Smooth muscle cell (in vitro differentiated cells): ENCODE measurements around the gene LTA. TPM values are rescaled to one million over a fixed set of nuclear protein-coding genes. Genes with fewer than 3 reads are reported as not detected.

Source experiments
- DNase-seq: peaks from one replicate; lab custom pipeline; 2025; ENCODE audit not compliant: unreplicated experiment; lab: John Stamatoyannopoulos, UW
- H2AFZ ChIP-seq: fragments of 200-600 bp; sonication (generic); 2 replicates; pipeline ENCODE4 v1.6.0; 2016; ENCODE audit warnings: antibody characterized with exemption, low read depth, mild to moderate bottlenecking
- H3F3A ChIP-seq: fragments of 200-600 bp; sonication (generic); 2 replicates; pipeline ENCODE4 v1.6.0; 2017; ENCODE audit warnings: antibody characterized with exemption, low read depth
- H3K27ac ChIP-seq: fragments of 200-600 bp; sonication (generic); 2 replicates; pipeline ENCODE4 v1.5.1; 2016; ENCODE audit warnings: low read depth, mild to moderate bottlenecking
- H3K27me3 ChIP-seq: fragments of 200-600 bp; sonication (generic); 2 replicates; pipeline ENCODE4 v1.6.1; 2016; ENCODE audit warnings: low read depth, mild to moderate bottlenecking
- H3K36me3 ChIP-seq: fragments of 200-600 bp; sonication (generic); 2 replicates; pipeline ENCODE4 v1.5.1; 2016; ENCODE audit warnings: low read depth
- H3K4me1 ChIP-seq: fragments of 200-600 bp; sonication (generic); 2 replicates; pipeline ENCODE4 v1.5.1; 2016; ENCODE audit warnings: low read depth
- H3K4me2 ChIP-seq: fragments of 200-600 bp; sonication (generic); 2 replicates; pipeline ENCODE4 v1.6.0; 2016; ENCODE audit warnings: mild to moderate bottlenecking
- H3K4me3 ChIP-seq: fragments of 200-600 bp; sonication (generic); 2 replicates; pipeline ENCODE4 v1.5.1; 2016; ENCODE audit warnings: mild to moderate bottlenecking
- H3K79me2 ChIP-seq: fragments of 200-600 bp; sonication (generic); 2 replicates; pipeline ENCODE4 v1.6.0; 2016; ENCODE audit warnings: low read depth, mild to moderate bottlenecking
- H3K9ac ChIP-seq: fragments of 200-600 bp; sonication (generic); 2 replicates; pipeline ENCODE4 v1.6.0; 2016; ENCODE audit warnings: low read depth
- H3K9me3 ChIP-seq: fragments of 200-600 bp; sonication (generic); replicated peaks from 2 replicates; pipeline ENCODE4 v1.5.1; 2016; ENCODE audit warnings: low read depth
- H4K20me1 ChIP-seq: fragments of 200-600 bp; sonication (generic); 2 replicates; pipeline ENCODE4 v1.6.0; 2016; ENCODE audit warnings: low read depth
- WGBS: methylation state at CpG from one replicate; pipeline ENCODE4 v1.1.7; 2016; ENCODE audit warnings: low lambda C conversion rate; 5-methylcytosine and 5-hydroxymethylcytosine counted together
- polyA plus RNA-seq: library from polyadenylated mRNA; unstranded; fragments of >200 nt; fragmentation: Nextera tagmentation; extraction: Ambion mirVana; gene quantifications from 2 replicates; pipeline ENCODE4 v1.2.1, GENCODE V29; 2016
- total RNA-seq: library from RNA; depleted of rRNA; stranded (reverse); fragments of >200 nt; gene quantifications from 2 replicates; pipeline ENCODE4 v1.2.3, GENCODE V29; 2014
- TF ChIP-seq, protein P1 (sequence below): fragments of 200-600 bp; sonication (generic); IDR thresholded peaks from 2 replicates; pipeline ENCODE4 v1.5.1; 2017; ENCODE audit warnings: borderline replicate concordance, mild to moderate bottlenecking, antibody characterized with exemption; ENCODE audit not compliant: insufficient read depth, poor library complexity, severe bottlenecking

The LTA gene
- total and polyA plus RNA-seq, 2 experiments from 2014 or later, result 0.74 TPM; not detected in 1

DNA sequence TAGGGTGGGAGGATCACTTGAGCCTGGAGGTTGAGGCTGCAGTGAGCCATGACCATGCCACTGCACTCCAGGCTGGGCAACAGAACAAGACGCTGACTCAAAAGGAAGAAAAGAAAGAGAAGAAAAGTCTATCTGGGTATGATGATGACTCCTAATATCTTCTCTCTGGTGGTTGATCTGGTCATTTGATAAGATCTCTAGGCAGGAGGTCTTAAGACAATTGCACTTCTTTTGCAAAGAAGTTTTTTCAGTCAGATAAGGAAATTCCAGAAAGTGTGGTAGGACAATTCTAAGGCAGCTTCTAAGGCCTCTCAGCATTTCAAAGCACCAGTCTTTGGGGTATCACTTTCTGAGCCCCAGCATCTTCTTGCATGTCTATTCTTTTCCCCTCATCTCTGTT is 35.2 kb downstream of the LTA start:
- Histone ChIP-seq H2AFZ (no peak overlapping the region), H3F3A (no peaks in the 10 kb centered on the region), H3K27ac (no peak overlapping the region), H3K27me3 (no peaks in the 10 kb centered on the region), H3K4me3 (no peak overlapping the region), H4K20me1 (no peaks in the 10 kb centered on the region), H3K9me3 (no peaks in the 10 kb centered on the region), H3K79me2 (no peaks in the 10 kb centered on the region), H3K4me2 (no peak overlapping the region), H3K36me3 (no peaks in the 10 kb centered on the region), H3K4me1 (no peaks in the 10 kb centered on the region), H3K9ac (no peak overlapping the region)
- 65% methylated on average over 1 of the region's 1 CpG for WGBS
- no peak for DNase-seq
- TF ChIP-seq, protein P1, sequence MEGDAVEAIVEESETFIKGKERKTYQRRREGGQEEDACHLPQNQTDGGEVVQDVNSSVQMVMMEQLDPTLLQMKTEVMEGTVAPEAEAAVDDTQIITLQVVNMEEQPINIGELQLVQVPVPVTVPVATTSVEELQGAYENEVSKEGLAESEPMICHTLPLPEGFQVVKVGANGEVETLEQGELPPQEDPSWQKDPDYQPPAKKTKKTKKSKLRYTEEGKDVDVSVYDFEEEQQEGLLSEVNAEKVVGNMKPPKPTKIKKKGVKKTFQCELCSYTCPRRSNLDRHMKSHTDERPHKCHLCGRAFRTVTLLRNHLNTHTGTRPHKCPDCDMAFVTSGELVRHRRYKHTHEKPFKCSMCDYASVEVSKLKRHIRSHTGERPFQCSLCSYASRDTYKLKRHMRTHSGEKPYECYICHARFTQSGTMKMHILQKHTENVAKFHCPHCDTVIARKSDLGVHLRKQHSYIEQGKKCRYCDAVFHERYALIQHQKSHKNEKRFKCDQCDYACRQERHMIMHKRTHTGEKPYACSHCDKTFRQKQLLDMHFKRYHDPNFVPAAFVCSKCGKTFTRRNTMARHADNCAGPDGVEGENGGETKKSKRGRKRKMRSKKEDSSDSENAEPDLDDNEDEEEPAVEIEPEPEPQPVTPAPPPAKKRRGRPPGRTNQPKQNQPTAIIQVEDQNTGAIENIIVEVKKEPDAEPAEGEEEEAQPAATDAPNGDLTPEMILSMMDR, result no peak

DNA sequence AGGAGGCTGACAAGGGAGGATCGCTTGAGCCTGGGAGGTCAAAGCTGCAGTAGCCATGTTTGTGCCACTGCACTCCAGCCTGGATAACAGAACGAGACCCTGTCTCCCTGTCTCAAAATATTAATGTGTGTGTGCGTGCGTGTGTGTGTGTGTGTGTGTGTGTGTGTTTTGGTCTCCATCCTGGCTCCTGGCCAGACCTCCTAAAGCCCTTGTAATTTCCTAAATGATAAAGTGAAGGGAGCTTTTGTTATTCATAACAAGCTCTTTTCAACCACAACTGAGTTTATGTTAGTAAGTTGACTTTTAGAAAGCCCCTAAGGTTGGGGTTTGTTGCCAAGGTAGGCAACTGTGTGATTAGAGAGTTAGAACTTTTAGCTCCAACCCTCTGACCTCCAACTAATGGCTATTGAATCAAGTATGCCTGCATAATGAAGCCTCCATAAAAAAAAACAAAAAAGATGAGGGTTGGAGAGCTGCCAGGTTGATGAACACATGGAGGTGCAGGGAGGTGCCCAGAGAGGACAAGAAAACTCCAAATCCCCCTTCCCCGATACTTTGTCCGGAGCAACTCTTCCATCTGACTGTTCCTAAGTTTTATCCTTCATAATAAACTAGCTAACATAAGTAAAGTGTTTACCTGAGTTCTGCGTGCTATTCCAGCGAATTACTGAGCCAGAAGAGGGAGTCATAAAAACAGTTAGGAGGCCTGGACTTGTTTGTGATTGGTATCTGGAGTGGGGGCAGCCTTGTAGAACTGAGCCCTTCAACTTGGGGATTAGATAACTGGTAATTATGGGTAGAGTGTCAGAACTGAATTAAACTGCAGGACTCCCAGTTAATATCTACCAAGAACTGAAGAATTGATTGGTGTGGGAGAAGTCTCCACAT is 37.7 kb downstream of the LTA start:
- H3F3A ChIP-seq, result no peaks in the 10 kb centered on the region
- no peak overlapping the region for H3K4me2 ChIP-seq
- H2AFZ ChIP-seq, result no peak overlapping the region
- H3K9me3 ChIP-seq, result no peaks in the 10 kb centered on the region
- H3K27me3 ChIP-seq, result no peaks in the 10 kb centered on the region
- TF ChIP-seq, protein P1, result no peak
- H3K36me3 ChIP-seq, result no peaks in the 10 kb centered on the region
- no peaks in the 10 kb centered on the region for H3K4me1 ChIP-seq
- no peak overlapping the region for H3K9ac ChIP-seq
- no peak overlapping the region for H3K27ac ChIP-seq
- DNase-seq, result no peak
- H3K4me3 ChIP-seq, result no peak overlapping the region
- H4K20me1 ChIP-seq, result no peaks in the 10 kb centered on the region
- 77% methylated on average over 8 of the region's 8 CpGs for WGBS
- H3K79me2 ChIP-seq, result no peaks in the 10 kb centered on the region

DNA sequence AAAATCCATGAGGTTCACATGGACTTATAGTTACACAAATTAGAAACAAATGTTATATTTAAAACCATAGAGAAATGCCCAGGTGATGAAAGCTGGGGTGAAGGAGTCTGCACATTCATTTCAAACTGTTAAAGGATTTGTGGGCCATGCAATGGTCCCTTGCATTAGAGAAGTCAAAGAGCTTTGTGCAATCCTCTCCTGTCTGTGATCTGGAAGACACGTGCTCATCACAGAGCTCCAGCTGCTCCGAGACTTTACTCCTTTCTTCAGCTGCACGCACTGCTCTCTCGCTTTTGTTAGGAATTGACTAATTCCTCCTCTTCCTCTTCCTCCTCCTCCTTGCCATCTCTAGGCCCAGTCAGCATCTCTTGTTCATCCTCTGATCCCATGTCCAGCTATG is 38.9 kb downstream of the LTA start:
- no peaks in the 10 kb centered on the region for H3F3A ChIP-seq
- no peaks in the 10 kb centered on the region for H3K9me3 ChIP-seq
- H3K27ac ChIP-seq, result no peak overlapping the region
- no peak overlapping the region for H2AFZ ChIP-seq
- H3K9ac ChIP-seq, result no peak overlapping the region
- DNase-seq, result no peak
- 85% methylated on average over 4 of the region's 4 CpGs for WGBS
- H3K27me3 ChIP-seq, result no peaks in the 10 kb centered on the region
- H3K4me2 ChIP-seq, result no peak overlapping the region
- no peaks in the 10 kb centered on the region for H4K20me1 ChIP-seq
- TF ChIP-seq, protein P1, result no peak
- H3K4me3 ChIP-seq, result no peak overlapping the region
- H3K4me1 ChIP-seq, result no peaks in the 10 kb centered on the region
- no peaks in the 10 kb centered on the region for H3K36me3 ChIP-seq
- H3K79me2 ChIP-seq, result no peaks in the 10 kb centered on the region
